GM12865 (cell line): ENCODE measurements around the gene CXCL8.

Source experiments
- DNase-seq: peaks from one replicate; pipeline ENCODE4 v3.0.0; 2010; ENCODE audit warnings: low read depth
- H3K4me3 ChIP-seq: 2 replicates; pipeline ENCODE4 v1.5.1; 2011; ENCODE audit warnings: mild to moderate bottlenecking, low read depth, low read length, control low read depth
- CTCF ChIP-seq: IDR thresholded peaks from 2 replicates; pipeline ENCODE4 v1.5.1; 2011; ENCODE audit warnings: low read length, control low read depth, low read depth, inconsistent platforms; ENCODE audit not compliant: insufficient read depth; ENCODE audit errors: missing control alignments

The CXCL8 gene

GRCh38 chr4:73780834-73781233 is 40.5 kb downstream of the CXCL8 start:
- no peak for DNase-seq
- no peak overlapping the region for H3K4me3 ChIP-seq
- no peak for TF ChIP-seq CTCF

GRCh38 chr4:73788411-73788810 is 48.0 kb downstream of the CXCL8 start:
- TF ChIP-seq CTCF, result no peak
- no peak overlapping the region for H3K4me3 ChIP-seq
- no peak for DNase-seq
